IMR-90 (cell line): ENCODE measurements around the gene MYO9A.

Experiments used
- BHLHE40 ChIP-seq: fragments of 150-350 bp; IDR thresholded peaks from 2 replicates; pipeline ENCODE4 v1.6.1; 2016; ENCODE audit warnings: mild to moderate bottlenecking, low read depth, low read length
- CEBPB ChIP-seq: IDR thresholded peaks from 2 replicates; pipeline ENCODE4 v1.6.1; 2012; ENCODE audit warnings: low read depth, low read length, improper control_type of control experiment
- CTCF ChIP-seq: conservative IDR thresholded peaks from 2 replicates; pipeline ENCODE4 v1.5.1; 2012; ENCODE audit warnings: mild to moderate bottlenecking, low read depth, low read length, improper control_type of control experiment
- FOS ChIP-seq: fragments of 150-350 bp; IDR thresholded peaks from 2 replicates; pipeline ENCODE4 v1.6.1; 2016; ENCODE audit warnings: low read depth, low read length
- MAFK ChIP-seq: IDR thresholded peaks from 2 replicates; pipeline ENCODE4 v1.6.1; 2012; ENCODE audit warnings: low read depth, low read length, improper control_type of control experiment
- NFE2L2 ChIP-seq: fragments of 150-350 bp; IDR thresholded peaks from 2 replicates; pipeline ENCODE4 v1.6.1; 2016; ENCODE audit warnings: low read depth, mild to moderate bottlenecking, low read length
- POLR2A ChIP-seq: IDR thresholded peaks from 2 replicates; pipeline ENCODE4 v1.6.1; 2012; ENCODE audit warnings: mild to moderate bottlenecking, low read depth, low read length
- RAD21 ChIP-seq: IDR thresholded peaks from 2 replicates; pipeline ENCODE4 v1.6.1; 2012; ENCODE audit warnings: low read length, improper control_type of control experiment
- RFX5 ChIP-seq: IDR thresholded peaks from 2 replicates; pipeline ENCODE4 v1.8.0; 2012; ENCODE audit warnings: low read depth, mild to moderate bottlenecking, low read length, moderate library complexity
- SMC3 ChIP-seq: fragments of 150-350 bp; IDR thresholded peaks from 2 replicates; pipeline ENCODE4 v1.6.1; 2016; ENCODE audit warnings: low read depth, mild to moderate bottlenecking, antibody characterized with exemption, low read length, moderate library complexity
- USF2 ChIP-seq: fragments of 150-350 bp; IDR thresholded peaks from 2 replicates; pipeline ENCODE4 v1.6.1; 2017; ENCODE audit warnings: mild to moderate bottlenecking, antibody characterized with exemption, low read length, low read depth

GRCh38 chr15:72118017-72118978, at the start of gene MYO9A, which contains the start of gene SENP8:
- TF ChIP-seq CTCF (no peak), MAFK (peak; percentile 36; the same call in 1 of the 2 replicates), POLR2A (peak; percentile 91), CEBPB (peak; percentile 94), FOS (no peak), RFX5 (no peak), USF2 (peak; percentile 95), BHLHE40 (peak; percentile 99), SMC3 (no peak), NFE2L2 (no peak), RAD21 (no peak)
